ENCODE results near the gene TECPR1.

The TECPR1 gene

DNA sequence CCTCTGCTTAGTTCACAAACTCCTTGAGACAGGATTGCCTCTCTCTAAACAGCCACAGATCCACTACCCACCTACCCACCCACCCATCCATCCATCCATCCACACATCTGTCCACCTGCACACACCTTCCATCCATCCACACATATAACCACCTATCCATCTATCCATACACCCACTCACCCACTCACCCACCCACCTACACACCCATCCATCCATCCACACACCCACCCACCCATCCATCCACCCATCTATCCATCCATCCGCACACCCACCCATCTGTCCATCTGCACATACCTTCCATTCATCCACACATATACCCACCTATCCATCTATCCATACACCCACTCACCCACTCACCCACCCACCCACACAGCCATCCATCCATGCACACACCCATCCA lies 9.7 kb downstream of the TECPR1 start:
- DNase-seq: no peak

DNA sequence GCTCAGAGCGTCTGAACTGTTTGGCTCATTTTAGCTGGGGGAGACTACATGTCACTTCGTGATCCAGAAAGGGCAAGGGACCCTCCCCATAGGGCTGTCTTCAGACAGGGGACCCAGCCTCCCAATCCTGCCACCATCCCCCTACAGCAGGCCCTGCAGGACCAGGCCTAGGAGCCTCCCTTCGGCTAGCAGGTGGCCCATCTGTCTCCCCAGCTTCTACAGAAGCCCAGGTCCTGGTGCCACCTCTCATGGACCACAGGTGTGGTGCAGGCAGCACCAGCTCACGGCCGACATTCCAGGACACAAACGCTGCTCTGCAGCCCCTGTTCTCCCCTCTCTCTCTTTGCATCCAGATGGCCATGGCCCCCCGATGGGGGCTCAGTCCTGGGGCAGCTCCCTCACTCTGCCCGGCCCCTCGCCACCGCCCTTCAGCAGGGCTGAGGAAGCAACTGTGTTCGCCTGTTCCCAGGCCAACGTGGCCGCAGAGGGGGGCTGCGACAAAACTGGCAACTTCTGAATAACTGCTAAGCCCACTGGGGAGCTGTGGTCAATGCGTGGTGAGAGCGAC lies 10.3 kb downstream of the TECPR1 start:
- DNase-seq: no peak

DNA sequence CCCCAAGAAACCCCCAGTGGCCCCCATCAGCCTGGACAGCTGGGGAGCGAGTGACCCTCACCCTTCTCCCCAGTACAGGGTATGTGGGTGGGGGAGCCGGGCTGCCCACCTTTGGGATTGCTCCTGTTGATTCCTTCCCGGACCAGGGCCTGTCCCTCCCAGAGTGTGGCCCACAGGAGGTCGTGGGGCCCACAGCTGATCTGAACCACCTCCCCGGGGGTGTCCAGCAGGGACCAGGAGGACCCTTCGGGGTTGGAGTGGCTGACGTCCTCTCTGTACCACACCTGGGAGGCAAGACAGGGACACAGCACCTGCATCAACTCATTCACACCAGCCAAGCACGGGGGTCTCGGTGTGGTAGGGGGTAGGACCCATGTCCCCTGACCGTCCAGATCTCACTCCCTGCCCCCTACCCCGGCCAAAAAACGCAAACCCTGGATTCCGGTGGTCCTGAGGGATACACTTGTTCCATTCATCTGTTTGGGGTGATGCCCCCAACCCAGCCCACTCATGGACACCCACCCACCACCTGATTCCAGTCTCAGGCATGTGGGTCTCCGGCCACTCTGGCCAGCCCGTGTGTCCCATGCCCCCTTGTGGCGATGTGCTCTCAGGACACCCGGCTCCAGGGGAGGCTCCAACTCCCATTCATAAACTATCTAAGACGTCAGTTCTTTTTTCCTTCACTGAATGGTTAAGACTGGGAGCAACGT lies 10.9 kb downstream of the TECPR1 start:
- DNase-seq: peak; percentile 89

DNA sequence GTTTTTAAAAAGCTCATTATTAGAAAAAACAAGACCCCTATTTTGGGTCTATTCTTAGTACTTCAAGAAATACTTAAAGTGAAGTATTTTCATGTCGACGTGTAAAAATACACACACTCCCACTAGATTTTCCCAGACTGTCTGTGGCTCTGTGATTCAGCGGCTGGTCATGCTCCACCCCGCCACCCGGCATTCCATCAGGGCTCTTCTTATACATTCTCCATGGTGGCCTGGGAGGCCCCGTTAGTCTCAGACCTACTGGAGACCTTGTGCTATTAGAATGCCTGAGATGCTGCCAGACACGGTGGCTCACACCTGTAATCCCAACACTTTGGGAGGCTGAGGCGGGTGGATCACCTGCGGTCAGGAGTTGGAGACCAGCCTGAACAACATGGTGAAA lies 13.1 kb downstream of the TECPR1 start:
- peak; percentile 14 for DNase-seq

DNA sequence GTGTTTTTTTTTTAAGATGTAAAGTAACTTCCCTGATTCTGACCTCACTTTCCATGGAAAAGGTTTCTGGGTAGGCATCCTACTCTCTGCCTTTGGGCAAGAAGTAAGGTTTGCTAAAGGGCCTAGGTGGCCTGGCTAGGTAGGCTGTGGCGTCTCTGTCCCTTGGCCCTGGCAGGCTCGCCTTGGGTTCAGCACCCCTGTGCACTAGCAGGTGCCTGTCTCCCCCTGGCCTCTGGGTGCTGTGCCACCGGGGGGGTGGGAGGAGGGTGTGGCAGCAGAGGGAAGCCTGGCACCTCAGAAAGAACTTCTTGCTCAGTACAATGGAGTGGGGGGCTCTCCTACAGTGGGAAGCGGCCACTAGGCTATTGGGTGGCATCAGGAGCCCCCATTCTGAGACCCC lies 14.0 kb downstream of the TECPR1 start:
- peak; percentile 3 for DNase-seq

DNA sequence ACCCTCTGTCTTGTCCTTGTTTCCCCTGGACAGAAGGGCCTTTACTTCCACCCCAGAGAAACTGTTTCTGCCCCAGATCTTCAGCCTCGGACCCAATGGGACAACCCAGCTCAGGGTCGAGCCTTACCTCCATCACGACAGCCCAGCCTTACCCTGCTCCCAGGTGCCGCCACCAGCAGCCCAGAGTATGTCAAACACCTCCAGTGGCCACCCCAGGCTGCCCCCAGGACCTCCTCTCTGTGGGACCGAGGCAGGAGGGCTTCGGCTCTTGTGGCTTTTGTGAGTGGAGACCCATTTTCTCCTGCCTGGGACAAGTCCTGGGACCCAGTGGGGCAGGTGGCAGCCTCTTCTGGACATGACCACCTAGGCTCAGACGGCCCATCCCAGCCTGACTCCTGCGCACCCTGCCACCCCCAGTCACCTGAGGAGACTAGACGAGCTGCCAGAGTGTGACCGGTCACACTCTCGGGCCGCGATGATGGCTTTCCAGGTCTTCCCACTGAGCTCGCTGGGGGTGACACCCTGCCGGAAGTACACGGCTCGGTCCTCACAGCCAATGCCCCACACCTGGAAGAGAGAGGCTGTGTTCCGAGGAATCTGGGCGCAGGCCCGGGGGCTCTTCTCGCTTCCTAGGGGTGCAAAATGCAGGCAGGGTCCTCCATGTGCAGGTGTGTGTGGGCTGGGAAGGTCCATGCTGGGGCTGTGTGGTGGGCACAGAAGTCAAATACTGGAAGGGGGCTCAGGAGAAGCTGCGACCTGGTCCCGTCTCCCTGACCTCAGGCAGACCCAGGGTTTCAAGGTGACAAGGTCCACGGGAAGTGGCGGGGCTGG lies 15.5 kb downstream of the TECPR1 start:
- DNase-seq: peak; percentile 2

DNA sequence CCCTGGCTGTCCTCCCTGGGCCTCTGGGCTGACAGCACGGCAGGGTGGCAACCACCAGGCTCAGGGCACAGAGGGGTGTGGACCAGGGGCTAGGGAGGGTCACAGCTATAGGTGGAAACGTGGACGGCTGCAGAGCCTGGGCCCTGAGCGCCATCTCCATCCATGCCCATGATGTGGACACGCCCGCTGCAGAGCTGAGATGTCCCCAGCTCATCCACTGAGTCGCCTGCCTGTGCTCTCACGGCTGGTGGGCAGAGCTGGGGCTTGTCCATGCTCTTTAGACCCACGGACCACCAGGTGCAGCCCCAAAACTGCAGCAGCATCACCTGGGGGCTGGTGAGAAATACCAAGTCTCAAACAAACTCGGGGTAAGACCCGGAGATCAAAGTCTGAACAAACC lies 16.1 kb downstream of the TECPR1 start:
- peak; percentile 2 for DNase-seq

DNA sequence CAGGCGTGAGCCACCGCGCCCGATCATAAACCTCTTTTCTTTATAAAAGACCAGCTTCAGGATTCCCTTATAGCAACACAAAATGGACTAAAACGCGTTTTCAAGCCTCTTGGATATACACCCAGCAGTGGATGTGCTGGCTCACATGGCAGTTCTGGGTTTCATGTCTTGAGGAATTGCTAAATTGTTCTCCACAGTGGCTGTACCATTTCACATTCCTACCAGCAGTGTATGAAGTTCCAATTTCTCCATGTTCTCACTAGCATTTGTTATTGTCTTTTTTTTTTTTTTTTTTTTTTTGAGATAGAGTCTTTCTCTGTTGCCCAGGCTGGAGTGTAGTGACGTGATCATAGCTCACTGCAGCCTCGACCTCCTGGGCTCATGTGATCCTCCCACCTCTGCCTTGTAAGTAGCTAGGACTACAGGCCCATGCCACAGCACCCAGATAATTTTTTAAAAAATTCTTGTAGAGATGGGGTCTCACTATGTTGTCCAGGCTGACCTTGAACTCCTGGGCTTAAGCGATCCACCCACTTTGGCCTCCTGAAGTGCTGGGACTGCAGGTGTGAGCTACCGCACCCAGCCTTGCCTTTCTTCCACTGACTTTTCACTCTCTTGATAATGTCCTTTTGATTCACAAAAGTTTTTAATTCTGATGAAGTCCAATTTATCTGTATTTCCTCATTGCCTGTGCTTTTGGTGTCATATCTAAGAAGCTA lies 17.4 kb downstream of the TECPR1 start:
- no peak for DNase-seq

DNA sequence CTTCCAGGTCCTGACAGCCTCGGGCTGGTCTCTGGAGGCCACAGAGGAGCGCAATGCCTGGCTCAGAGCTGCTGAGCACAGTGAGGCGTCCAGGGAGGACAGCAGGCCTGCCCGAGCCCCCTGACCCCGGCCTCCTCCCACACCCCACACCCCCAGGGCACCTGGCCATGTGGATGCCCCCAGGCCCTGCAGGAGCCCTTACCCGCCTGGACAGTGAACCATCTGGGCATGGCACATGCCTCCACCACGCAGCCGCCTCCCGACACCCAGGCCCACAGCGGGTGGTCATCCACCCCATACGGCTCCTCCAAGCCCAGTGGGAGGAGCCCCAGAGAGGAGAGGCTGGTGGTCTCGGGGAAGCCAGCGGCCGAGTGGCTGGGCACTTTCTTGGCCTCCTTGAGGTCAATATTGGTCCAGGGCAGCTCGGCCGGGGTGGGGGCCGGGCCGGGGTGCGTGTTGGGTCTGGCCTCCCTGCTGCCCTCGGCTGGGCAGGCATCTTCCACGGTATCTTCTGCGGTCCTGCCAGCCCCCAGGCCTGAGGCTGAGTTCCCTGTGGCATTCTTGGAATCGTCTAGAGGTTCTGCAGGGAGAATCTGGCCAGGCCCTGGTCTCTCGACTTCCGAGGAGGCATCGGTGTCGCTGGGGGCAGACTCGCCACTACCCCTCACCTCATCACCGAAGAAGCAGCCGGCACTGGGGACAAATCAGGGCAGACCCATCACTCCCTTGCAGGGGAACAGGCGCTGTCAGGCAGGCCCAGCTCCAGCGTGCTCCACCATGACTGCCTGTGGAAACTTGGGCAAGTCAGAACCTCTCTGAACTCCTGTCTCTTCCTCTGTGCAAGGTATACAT lies 18.6 kb downstream of the TECPR1 start:
- no peak for DNase-seq

DNA sequence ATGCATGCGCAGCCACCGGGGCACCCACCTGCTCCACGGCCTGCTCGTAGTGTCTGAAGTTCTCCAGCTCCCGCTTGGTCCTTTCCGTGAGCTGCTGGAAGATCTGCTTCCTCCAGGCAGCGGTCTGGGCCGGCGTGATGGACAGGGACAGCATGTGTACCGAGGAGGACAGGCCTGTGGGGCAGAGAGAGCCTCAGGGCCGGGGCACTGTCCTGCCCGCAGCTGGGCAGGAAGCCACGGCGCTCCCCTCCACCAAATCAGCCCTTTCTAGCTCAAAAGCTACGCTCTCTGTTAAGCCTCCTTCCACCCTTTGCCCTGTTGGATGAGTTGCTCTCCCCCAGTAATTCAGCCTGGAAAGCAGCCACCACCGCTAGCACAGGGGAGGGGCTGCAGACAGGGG lies 19.2 kb downstream of the TECPR1 start:
- DNase-seq: no peak

DNA sequence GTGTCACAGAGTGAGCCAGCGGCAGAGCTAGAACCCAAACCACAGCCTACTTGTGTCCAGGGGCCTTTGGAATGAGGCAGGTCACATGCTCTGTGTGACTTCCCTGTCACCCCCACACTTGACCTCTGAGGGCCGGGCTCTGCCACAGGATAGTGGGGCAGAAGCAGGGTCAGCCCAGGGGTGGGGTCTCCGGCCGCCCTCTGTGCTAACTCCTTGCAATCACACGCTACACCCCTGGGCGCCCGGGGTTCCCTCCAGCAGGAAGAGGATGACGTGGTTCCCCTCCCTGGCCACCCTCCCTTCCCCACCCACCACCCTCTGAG lies 19.8 kb downstream of the TECPR1 start:
- DNase-seq: no peak

DNA sequence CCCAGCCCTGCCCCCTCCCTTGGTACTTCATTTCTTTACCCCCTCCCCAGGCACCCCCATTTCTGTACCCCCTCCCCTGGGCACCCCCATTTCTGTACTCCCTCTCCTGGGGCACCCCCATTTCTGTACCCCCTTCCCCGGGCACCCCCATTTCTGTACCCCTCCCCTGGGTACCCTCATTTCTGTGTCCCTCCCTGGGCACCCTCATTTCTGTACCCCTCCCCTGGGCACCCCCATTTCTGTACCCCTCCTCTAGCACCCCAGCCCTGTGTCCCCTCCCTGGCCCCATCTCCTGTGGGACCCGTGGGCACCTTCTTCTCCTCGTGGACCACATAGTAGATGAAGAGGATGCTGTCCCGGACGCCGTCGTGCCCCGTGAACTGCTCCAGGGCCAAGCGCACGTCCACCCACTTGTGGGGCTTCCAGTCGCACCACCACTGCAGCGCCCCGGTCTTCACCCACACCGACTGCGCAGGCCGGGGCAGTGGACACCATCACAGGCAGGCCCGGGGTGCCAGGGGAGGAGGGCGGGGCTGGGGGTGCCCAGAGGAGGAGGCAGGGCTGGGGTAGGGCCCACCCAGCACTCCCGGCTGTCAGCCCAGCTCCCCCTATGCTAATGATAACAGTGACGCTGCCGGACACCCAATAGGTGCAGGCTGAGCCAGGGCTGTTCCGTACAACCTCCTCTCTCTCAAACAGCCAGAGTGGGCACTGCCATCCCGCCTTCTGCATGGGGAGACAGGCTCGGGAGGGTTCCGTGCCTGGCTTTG lies 20.4 kb downstream of the TECPR1 start:
- peak; percentile 2 for DNase-seq

DNA sequence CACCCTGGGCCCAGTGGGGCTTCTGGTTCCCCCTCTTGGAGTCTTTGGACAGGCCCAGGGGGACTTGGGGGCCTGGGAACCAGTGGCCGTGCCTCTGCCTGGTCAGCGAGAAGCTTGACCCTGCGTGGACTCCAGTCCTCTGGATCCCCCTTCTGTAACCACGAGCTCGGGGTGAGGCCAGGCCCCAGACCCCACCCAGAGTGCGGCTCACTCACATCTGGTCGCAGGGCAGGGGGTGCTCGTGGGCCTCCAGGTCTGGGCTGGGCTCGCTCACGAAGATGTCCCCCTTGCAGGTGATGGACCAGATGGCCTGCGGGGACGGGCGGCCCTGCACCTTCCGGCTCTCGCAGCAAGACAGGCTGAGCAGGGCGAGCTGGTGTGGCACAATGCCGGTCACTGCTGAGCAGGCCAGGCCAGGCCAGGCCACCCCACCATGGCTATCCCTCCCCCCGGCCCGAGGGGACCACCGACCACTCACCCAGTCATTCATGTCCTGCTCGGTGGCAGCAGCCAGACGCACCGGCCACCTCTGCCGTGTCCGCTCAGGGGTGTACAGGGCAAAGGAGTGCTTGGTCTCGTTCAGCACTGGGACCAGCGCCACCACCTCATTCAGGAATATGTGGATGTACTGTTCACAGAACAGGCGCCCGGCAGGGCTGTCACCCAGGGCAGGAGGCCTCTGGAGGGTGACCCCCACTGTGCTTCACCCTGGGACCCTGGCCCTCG lies 21.1 kb downstream of the TECPR1 start:
- DNase-seq: no peak

DNA sequence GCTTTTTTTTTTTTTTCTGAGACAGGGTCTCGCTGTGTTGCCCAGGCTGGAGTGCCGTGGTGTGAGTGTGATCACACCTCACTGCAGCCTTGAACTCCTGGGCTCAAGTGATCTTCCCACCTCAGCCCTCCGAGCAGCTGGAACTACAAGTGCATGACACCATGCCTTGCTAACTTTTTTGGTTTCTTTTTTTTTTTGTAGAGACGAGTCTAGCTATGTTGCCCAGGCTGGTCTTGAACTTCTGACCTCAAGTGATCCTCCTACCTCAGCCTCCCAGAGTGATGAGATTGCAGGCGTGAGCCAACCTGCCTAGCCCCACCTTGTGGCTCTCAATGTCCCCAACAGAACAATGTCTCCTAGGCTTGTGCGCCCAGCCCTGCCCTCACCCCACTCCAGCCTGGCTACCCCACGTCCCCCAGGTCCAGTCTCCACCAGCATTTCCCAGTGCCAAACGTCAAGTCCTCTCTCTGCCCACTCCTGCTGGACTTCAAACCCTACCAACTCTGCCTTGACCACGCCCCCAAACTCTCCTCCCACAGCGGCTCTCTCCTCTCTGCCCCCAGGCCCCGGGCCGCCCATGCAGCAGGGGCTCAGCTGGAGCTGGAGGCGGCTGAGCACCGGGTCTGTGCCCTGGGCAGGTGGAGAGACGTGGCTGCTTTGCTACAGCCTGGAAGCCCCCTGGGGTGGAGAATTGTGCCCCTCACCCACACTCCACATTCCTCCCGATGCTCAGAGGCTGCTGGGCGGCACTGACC lies 21.9 kb downstream of the TECPR1 start:
- DNase-seq: no peak

DNA sequence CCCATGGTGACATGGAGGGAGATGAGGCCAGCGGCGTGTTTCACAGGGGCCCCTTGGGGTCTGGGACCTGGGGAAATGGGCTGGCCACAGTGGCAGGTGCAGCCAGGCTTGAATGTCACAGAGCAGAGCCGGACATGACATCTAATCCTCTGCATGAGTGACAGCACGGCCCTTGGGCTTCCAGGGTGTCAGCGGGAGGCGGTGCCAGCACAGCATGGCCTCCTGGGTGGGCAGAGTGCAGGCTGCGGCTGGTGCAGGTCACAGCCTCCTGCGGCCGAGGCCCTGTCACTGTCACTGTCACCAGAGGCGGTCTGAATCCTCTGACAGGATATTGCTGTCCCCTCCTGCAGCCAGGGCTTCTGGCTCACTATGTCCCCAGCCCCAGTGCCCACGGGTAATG lies 22.6 kb downstream of the TECPR1 start:
- DNase-seq: no peak

DNA sequence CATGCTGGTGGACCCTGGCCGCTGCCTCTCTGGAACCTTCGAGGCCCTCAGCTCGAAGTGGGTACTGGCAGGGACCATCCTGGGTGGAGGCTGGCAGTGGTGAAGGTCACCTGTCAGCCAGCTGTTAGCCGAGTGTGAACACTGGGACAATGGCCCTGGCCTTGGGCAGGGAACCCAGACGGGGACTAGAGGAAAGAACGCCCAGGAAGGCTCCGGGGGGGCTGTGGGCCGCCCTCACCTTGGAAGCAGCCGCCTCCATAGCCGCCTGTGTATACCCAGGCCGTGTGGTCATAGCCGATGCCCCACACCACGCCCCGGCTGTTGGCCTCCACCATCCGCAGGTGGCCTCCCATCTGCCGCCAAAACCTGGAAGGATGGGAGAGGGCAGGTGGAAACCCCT lies 23.2 kb downstream of the TECPR1 start:
- no peak for DNase-seq

DNA sequence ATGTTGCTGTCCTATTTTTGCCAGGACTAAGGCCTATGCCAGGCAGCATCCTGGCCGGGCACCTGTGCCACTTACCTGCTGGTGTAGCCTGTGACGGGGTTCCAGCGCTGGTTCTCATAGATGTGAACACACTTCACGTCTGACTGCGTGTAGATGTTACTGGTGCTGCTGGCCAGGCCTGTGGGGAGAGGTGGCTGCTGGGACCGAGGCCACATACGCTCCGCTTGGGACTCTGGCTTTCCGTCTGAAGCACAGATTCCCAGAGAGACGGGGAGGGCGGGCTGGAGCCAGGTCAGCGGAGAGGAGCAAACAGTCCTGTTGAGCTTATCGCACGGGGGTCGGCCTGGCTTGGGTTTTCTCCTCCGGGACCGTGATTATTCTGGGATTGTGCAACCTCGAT lies 24.1 kb downstream of the TECPR1 start:
- no peak for DNase-seq

DNA sequence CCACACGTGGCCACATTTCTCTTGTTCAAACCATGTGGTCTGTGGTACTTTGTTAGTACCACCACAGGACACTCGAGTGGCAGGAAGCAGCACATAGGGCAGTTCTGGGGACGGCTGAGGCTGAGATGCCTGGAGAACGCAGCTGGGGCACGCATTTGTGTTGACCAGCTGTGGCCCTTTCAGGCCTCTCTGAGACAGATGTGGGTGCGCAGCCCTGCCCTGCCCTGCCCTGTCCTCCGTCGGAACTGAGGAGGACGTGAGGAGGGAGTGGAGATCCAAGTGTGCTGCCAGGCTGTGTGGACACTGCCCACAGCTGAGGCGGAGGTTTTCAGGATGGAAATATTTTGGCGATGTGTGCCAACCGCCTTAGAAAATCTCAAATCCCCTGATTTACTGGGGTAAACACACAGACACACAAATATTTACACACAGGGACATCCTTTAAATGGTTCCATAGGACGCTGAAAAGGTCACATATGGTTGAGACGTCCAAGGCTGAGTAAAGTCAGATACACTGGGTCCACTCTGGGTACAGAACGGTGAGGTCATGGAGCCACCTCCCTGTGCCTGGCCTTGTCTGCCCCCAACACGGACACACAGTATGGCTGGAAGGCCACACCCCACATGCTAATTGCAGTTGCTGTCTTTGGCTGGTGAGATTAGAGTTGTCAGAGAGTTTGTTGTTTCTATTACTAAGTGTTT lies 26.0 kb downstream of the TECPR1 start:
- DNase-seq: no peak

DNA sequence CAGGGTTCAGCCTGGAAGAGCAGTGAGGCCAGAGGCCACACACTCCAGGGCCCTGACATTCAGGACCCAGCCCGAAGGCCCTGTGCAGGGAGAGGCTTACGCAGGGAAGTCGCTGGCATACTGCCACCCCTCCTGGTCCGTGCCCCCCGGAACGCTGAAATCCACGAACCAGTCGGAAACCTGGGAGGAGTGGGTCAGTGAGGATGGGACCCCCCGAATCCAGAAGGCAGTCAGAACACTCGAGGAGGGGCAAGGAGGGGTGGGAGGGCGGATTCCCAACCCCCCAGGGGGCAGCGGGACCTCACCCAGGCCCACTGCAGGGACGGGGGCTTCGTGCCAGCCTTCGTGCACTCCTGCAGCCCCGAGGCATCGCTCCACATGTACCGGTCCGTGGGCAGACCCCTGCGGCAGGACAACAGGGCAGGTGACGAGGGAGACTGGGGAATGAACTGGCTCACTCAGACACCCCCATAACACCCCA lies 27.3 kb downstream of the TECPR1 start:
- DNase-seq: no peak

Data from 8988T (cell line).